ENCODE results near the gene ENPEP.

DNA sequence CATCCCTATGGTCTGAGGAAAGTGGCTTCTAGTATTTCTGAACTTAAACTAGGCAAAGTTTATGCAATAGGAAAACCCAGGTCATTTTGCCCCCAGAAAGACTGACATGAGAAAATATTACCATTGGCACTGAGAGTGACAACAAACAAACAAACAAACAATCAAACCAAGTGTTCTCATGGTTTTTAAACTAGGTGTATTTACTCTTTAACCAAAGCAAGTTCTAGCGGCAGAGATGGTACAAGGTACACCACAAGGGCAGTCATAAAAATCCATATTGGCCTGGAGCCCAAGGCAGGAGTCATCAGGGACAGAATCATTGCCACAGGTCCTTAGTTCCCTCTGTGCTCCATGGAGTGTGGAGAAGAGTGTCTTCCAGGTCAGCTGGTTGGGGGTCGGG lies 26.0 kb upstream of the ENPEP start:
- TF ChIP-seq CTCF (conservative IDR thresholded peaks at IDR 0.05; ENCODE audit: low read depth, low read length) (no peak), EZH2 (IDR thresholded peaks at IDR 0.05; ENCODE audit: borderline replicate concordance, low read depth, low read length, poor library complexity, severe bottlenecking) (no peak)
